HG03565 (cell line): ENCODE results near the gene MYH13.
A peak's percentile ranks its signal among the peaks of the same experiment; 100 is the strongest.

ENCODE experiments used
- ATAC-seq: cut with Tn5 transposase; IDR thresholded peaks from one replicate; pipeline ENCODE4 v1.9.1; 2021; ENCODE audit warnings: mild to moderate bottlenecking, moderate library complexity; ENCODE audit not compliant: unreplicated experiment

The MYH13 gene

GRCh38 chr17:10262451-10262850 is 110.4 kb downstream of the MYH13 start:
- no peak for ATAC-seq

DNA sequence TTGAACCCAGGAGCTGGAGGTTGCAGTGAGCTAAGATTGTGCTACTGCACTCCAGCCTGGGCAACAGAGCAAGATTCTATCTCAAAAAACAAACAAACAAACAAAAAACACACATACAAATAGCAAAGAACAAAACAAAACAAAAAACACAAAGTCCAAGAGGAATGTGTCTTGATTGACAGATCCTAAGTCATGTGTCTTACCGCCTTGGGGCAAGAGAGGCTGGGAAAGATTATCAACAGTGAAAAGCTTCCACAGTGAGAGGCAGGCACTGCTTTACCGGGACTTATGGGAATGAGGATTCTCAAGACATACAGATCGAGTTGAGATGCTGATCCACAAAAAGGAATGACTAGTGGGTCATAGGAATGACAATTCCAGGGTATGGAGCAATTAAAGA is 111.7 kb downstream of the MYH13 start:
- ATAC-seq: no peak

DNA sequence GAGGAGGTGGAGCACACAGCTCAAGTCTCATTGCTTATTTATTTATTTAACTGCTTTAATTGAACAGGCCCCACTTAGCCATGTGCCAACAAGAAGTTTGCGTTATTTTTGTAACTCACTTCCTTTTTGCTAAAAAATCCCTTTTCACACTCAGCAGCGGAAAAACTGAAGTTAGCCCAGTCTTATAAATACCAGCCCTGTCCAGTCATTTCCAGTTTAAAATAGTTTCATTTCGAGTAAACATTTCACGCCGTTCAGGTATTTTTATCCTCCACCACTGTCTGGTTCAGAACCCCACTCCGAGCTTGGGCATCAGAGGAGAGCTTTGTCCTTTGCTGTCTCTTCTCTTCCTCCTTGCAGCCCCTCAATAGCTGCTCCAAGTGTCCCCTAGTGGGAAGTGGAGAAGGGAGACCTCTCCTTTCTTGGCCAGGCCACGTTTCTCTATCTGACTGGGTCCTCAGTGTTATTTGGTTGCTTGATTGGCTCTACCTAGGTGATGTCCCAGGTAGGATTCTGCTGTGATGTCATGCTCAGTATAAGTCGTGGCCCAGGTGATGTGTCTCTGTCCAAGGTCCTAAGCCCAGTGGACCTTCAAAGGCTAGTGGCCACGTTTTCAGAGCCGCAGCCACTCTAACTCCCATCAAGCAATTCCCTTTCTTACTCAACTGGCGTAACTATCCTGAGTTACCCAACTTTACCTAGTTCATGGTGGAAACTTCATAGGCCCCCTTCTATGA is 121.4 kb downstream of the MYH13 start:
- ATAC-seq: peak; percentile 89
